ENCODE measurements around the gene APLP1. TPM values are rescaled to one million over a fixed set of nuclear protein-coding genes. Genes with fewer than 3 reads are reported as not detected.
A peak's percentile ranks its signal among the peaks of the same experiment; 100 is the strongest.

Gene APLP1
- total and polyA plus RNA-seq, 5 experiments from 2014 or later = not detected

DNA sequence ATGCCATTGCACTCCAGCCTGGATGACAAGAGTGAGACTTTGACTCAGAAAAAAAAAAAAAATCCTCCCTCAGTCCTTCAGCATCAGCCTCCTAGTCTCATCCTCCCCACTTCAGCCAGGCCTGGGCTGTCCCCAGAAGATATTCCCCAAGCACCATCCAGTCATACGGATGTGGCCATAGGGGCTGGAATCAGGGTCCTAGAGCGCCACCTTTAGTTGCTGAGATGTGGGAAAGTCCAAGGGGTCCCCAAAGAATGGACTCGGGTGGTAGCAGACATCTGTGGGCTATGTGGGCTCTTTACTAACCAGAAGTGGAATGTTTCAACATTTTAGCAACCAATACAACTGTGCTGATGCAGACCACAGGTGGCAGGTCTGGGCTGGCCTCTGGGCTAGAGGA lies 42.8 kb downstream of the APLP1 start:
- H3K9me3 Mint-ChIP-seq = no peaks in the 10 kb centered on the region
- DNase-seq (no peak), ATAC-seq (no peak)
- H3K27ac Mint-ChIP-seq = peak overlapping the region in 3 of 10 donors; percentile 12 to 28 (median 15)
- no peak overlapping the region for H3K4me3 Mint-ChIP-seq
- H3K4me1 Mint-ChIP-seq = peaks cover 9 to 52% (median 33%) of the 10 kb centered on the region in 4 donors
- H3K27me3 Mint-ChIP-seq = no peaks in the 10 kb centered on the region
- POLR2A ChIA-PET = interaction anchor here (0.9 kb wide), 1 partner anchor 15 kb away, joined by 3 read pairs; no protein-coding TSS in a partner anchor
- no peaks in the 10 kb centered on the region for H3K36me3 Mint-ChIP-seq

- POLR2A ChIA-PET = interaction anchor here (0.8 to 0.9 kb wide), 2 partner anchors 11 to 15 kb away, joined by 3 read pairs; no protein-coding TSS in a partner anchor
- Mint-ChIP-seq H3K9me3 (no peaks in the 10 kb centered on the region), H3K4me3 (peak overlapping the region in 1 of 10 donors; percentile 14), H3K27me3 (no peaks in the 10 kb centered on the region), H3K27ac (peak overlapping the region in 2 of 10 donors; percentile 5 to 28), H3K4me1 (peaks cover 9 to 47% (median 32%) of the 10 kb centered on the region in 4 donors), H3K36me3 (no peaks in the 10 kb centered on the region)
- no peak for ATAC-seq
- no peak for DNase-seq
These were observed 43.4 kb downstream of the APLP1 start for GRCh38 chr19:35911790-35912189.

- Mint-ChIP-seq H3K36me3 (no peaks in the 10 kb centered on the region), H3K27ac (no peak overlapping the region), H3K27me3 (no peaks in the 10 kb centered on the region), H3K4me1 (peaks cover 9 to 36% (median 21%) of the 10 kb centered on the region in 4 donors), H3K9me3 (no peaks in the 10 kb centered on the region), H3K4me3 (no peak overlapping the region)
- ATAC-seq (no peak), DNase-seq (no peak)
- POLR2A ChIA-PET = no interaction called here
These were observed 45.2 kb downstream of the APLP1 start for GRCh38 chr19:35913589-35913988.

GRCh38 chr19:35915443-35915842 lies 47.1 kb downstream of the APLP1 start:
- Mint-ChIP-seq H3K27me3 (no peaks in the 10 kb centered on the region), H3K4me1 (peaks cover 4 to 20% (median 8%) of the 10 kb centered on the region in 4 donors), H3K27ac (no peak overlapping the region), H3K36me3 (no peaks in the 10 kb centered on the region), H3K9me3 (no peaks in the 10 kb centered on the region), H3K4me3 (no peak overlapping the region)
- POLR2A ChIA-PET = no interaction called here
- no peak for ATAC-seq
- no peak for DNase-seq

DNA sequence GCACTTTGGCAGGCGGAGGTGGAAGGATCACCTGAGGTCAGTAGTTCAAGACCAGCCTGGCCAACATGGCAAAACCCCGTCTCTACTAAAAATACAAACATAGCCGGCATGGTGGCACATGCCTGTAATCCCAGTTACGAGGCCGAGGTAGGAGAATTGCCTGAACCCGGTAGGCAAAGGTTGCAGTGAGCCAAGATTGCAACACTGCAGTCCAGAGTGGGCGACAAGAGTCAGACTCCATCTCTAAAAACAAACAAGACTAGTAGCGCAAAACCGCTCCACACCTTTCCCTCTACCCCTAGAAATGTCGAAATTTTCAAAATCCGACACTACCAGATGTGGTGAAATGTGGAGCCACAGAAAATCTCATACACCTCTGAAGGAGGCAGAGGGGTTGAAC lies 50.9 kb downstream of the APLP1 start:
- ATAC-seq = no peak

DNA sequence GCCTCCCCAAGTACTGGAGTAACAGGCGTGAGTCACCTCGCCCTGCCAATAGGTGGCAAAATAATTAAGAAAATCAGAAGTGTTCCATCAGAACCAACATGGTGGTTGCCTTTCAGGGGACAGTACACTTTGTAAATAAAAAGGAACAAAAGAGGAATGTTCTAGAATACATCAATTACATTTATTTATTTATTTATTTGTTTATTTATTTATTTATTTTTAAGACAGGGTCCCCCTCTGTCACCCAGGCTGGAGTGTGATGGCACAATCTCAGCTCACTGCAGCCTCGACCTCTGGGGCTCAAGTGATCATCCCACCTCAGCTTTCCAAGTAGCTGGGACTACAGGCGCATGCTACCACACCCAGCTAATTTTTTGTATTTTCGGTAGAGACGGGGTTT lies 52.6 kb downstream of the APLP1 start:
- peaks cover 0 to 4% (median 1%) of the 10 kb centered on the region in 4 donors for H3K4me1 Mint-ChIP-seq
- POLR2A ChIA-PET = no interaction called here
- H3K9me3 Mint-ChIP-seq = peaks cover 0 to 8% (median 0%) of the 10 kb centered on the region in 9 donors
- no peak overlapping the region for H3K4me3 Mint-ChIP-seq
- no peak for DNase-seq
- H3K27me3 Mint-ChIP-seq = no peaks in the 10 kb centered on the region
- H3K36me3 Mint-ChIP-seq = peaks cover 0 to 8% (median 0%) of the 10 kb centered on the region in 3 donors
- H3K27ac Mint-ChIP-seq = no peak overlapping the region
- ATAC-seq = no peak

More for the DNA sequence above, 50.9 kb downstream of the APLP1 start:
- H3K27me3 Mint-ChIP-seq = no peaks in the 10 kb centered on the region
- H3K27ac Mint-ChIP-seq = peak overlapping the region in 1 of 10 donors; percentile 43
- no peaks in the 10 kb centered on the region for H3K9me3 Mint-ChIP-seq
- no peaks in the 10 kb centered on the region for H3K36me3 Mint-ChIP-seq
- POLR2A ChIA-PET = no interaction called here
- peaks cover 0 to 2% (median under 1%) of the 10 kb centered on the region in 4 donors for H3K4me1 Mint-ChIP-seq
- no peak for DNase-seq
- H3K4me3 Mint-ChIP-seq = no peak overlapping the region

DNA sequence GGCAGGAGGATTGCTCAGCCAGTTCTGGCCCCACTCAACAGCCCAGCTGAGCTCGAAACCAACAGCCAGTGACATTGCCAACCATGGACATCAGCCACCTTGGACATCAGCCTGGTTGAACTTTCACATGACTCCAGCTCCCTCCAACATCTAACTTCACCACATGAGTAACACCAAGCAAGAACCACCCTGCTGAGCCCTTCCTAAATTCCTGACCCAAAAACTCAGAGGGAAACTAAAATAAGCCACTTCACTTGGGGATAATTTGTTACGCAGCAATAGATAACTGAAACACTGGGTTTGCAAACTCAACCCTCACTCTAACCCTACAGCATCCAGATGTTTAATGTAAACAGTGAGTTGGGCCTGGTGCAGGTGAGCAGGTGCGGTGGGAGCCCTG lies 57.1 kb downstream of the APLP1 start:
- Mint-ChIP-seq H3K27me3 (no peaks in the 10 kb centered on the region), H3K9me3 (peaks cover 0 to 13% (median 2%) of the 10 kb centered on the region in 9 donors), H3K27ac (peak overlapping the region in 1 of 10 donors; percentile 21), H3K4me3 (no peak overlapping the region), H3K36me3 (peaks cover 0 to 12% (median 0%) of the 10 kb centered on the region in 3 donors), H3K4me1 (peaks cover 15 to 35% (median 23%) of the 10 kb centered on the region in 4 donors)
- POLR2A ChIA-PET = interaction anchor here (1.2 to 1.7 kb wide), 3 partner anchors 14 to 25 kb away, joined by 3 to 5 read pairs (median 5); partner anchors contain the start of gene NFKBID
- ATAC-seq = no peak
- DNase-seq = no peak

GRCh38 chr19:35928507-35928906 lies 60.1 kb downstream of the APLP1 start:
- Mint-ChIP-seq H3K4me3 (peak overlapping the region in 5 of 10 donors; percentile 6 to 65 (median 57)), H3K9me3 (peaks cover 0 to 13% (median 2%) of the 10 kb centered on the region in 9 donors), H3K27ac (peak overlapping the region in 7 of 10 donors; percentile 33 to 85 (median 74)), H3K36me3 (peaks cover 0 to 12% (median 0%) of the 10 kb centered on the region in 3 donors), H3K27me3 (no peaks in the 10 kb centered on the region), H3K4me1 (peaks cover 19 to 48% (median 38%) of the 10 kb centered on the region in 4 donors)
- POLR2A ChIA-PET = interaction anchor here (0.6 to 3.7 kb wide), 5 partner anchors 24 to 209 kb away, joined by 3 to 57 read pairs (median 4); partner anchors contain the start of gene NFKBID
- DNase-seq (no peak), ATAC-seq (no peak)

Other genes starting within 250 kb of the APLP1 start
- 10 to 100 TPM; 55.5 to 56.2 TPM for gene RBM42, start 239.5 kb upstream of the APLP1 start, total RNA-seq
- gene RBM42, start 239.5 kb upstream of the APLP1 start, polyA plus RNA-seq = 10 to 100 TPM; 54.1 to 59.7 (median 58.0) TPM
- 1 to 10 TPM in 1 of 2 experiments, under 1 TPM in 1; 0.55 to 1.0 TPM for gene ETV2, start 226.8 kb upstream of the APLP1 start, total RNA-seq
- under 1 TPM in 2 of 3 donors, not detected in 1; 0.27 to 0.47 TPM for gene ETV2, start 226.8 kb upstream of the APLP1 start, polyA plus RNA-seq
- gene COX6B1, start 220.3 kb upstream of the APLP1 start, total RNA-seq = 100 to 1,000 TPM; 197 to 212 TPM
- 100 to 1,000 TPM; 824 to 920 (median 852) TPM for gene COX6B1, start 220.3 kb upstream of the APLP1 start, polyA plus RNA-seq
- gene UPK1A, start 202.1 kb upstream of the APLP1 start, total RNA-seq = not detected
- not detected for gene UPK1A, start 202.1 kb upstream of the APLP1 start, polyA plus RNA-seq
- under 1 TPM; 0.21 to 0.36 TPM for gene ZBTB32, start 164.0 kb upstream of the APLP1 start, total RNA-seq
- under 1 TPM; 0.15 to 0.68 (median 0.43) TPM for gene ZBTB32, start 164.0 kb upstream of the APLP1 start, polyA plus RNA-seq
- 10 to 100 TPM; 73.9 to 79.2 TPM for gene KMT2B, start 150.6 kb upstream of the APLP1 start, total RNA-seq
- gene KMT2B, start 150.6 kb upstream of the APLP1 start, polyA plus RNA-seq = 1 to 10 TPM in 1 of 3 donors, under 1 TPM in 2; 0.60 to 2.8 (median 0.83) TPM
- 10 to 100 TPM; 79.8 to 82.5 TPM for gene IGFLR1, start 126.1 kb upstream of the APLP1 start, total RNA-seq
- gene IGFLR1, start 126.1 kb upstream of the APLP1 start, polyA plus RNA-seq = 10 to 100 TPM; 70.2 to 92.7 (median 92.6) TPM
- gene U2AF1L4, start 123.2 kb upstream of the APLP1 start, total RNA-seq = 10 to 100 TPM; 52.7 to 53.1 TPM
- 10 to 100 TPM; 43.1 to 93.1 (median 76.6) TPM for gene U2AF1L4, start 123.2 kb upstream of the APLP1 start, polyA plus RNA-seq
- 10 to 100 TPM; 23.0 to 26.2 TPM for gene PSENEN, start 122.9 kb upstream of the APLP1 start, total RNA-seq
- 10 to 100 TPM; 68.7 to 76.5 (median 71.2) TPM for gene PSENEN, start 122.9 kb upstream of the APLP1 start, polyA plus RNA-seq
- 10 to 100 TPM; 14.0 to 16.6 TPM for gene LIN37, start 120.0 kb upstream of the APLP1 start, total RNA-seq
- 10 to 100 TPM in 1 of 3 donors, 1 to 10 TPM in 2; 5.4 to 15.5 (median 8.1) TPM for gene LIN37, start 120.0 kb upstream of the APLP1 start, polyA plus RNA-seq
- gene HSPB6, start 111.5 kb upstream of the APLP1 start, total RNA-seq = not detected
- not detected for gene HSPB6, start 111.5 kb upstream of the APLP1 start, polyA plus RNA-seq
- gene PROSER3, start 110.4 kb upstream of the APLP1 start, total RNA-seq = 10 to 100 TPM; 42.0 to 43.5 TPM
- 1 to 10 TPM; 3.4 to 7.4 (median 5.8) TPM for gene PROSER3, start 110.4 kb upstream of the APLP1 start, polyA plus RNA-seq
- 10 to 100 TPM in 1 of 2 experiments, 1 to 10 TPM in 1; 8.7 to 11.1 TPM for gene ARHGAP33, start 93.0 kb upstream of the APLP1 start, total RNA-seq
- under 1 TPM in 1 of 3 donors, not detected in 2; 0.13 TPM for gene ARHGAP33, start 93.0 kb upstream of the APLP1 start, polyA plus RNA-seq
- gene PRODH2, start 55.7 kb upstream of the APLP1 start, total RNA-seq = not detected
- not detected for gene PRODH2, start 55.7 kb upstream of the APLP1 start, polyA plus RNA-seq
- under 1 TPM in 1 of 2 experiments, not detected in 1; 0.27 TPM for gene NPHS1, start 16.1 kb upstream of the APLP1 start, total RNA-seq
- under 1 TPM in 1 of 3 donors, not detected in 2; 0.50 TPM for gene NPHS1, start 16.1 kb upstream of the APLP1 start, polyA plus RNA-seq
- under 1 TPM; 0.96 to 0.99 TPM for gene KIRREL2, start 11.7 kb upstream of the APLP1 start, total RNA-seq
- under 1 TPM; 0.16 to 0.77 (median 0.35) TPM for gene KIRREL2, start 11.7 kb upstream of the APLP1 start, polyA plus RNA-seq
- gene NFKBID, start 32.0 kb downstream of the APLP1 start, total RNA-seq = 10 to 100 TPM; 42.7 to 48.7 TPM
- 1 to 10 TPM; 1.2 to 2.8 (median 2.5) TPM for gene NFKBID, start 32.0 kb downstream of the APLP1 start, polyA plus RNA-seq
- 10 to 100 TPM; 85.7 to 87.7 TPM for gene HCST, start 34.0 kb downstream of the APLP1 start, total RNA-seq
- gene HCST, start 34.0 kb downstream of the APLP1 start, polyA plus RNA-seq = 1,000 to 10,000 TPM; 1,254 to 1,751 (median 1,469) TPM
- gene TYROBP, start 39.7 kb downstream of the APLP1 start, total RNA-seq = 1 to 10 TPM; 3.1 to 5.8 TPM
- gene TYROBP, start 39.7 kb downstream of the APLP1 start, polyA plus RNA-seq = 10 to 100 TPM in 1 of 3 donors, 1 to 10 TPM in 2; 4.4 to 72.6 (median 5.6) TPM
- gene LRFN3, start 67.8 kb downstream of the APLP1 start, total RNA-seq = 10 to 100 TPM; 11.2 to 11.4 TPM
- 1 to 10 TPM in 2 of 3 donors, under 1 TPM in 1; 0.62 to 1.4 (median 1.1) TPM for gene LRFN3, start 67.8 kb downstream of the APLP1 start, polyA plus RNA-seq
- gene SDHAF1, start 126.6 kb downstream of the APLP1 start, total RNA-seq = 10 to 100 TPM; 19.4 to 24.2 TPM
- gene SDHAF1, start 126.6 kb downstream of the APLP1 start, polyA plus RNA-seq = 10 to 100 TPM; 31.9 to 50.9 (median 34.9) TPM
- 1 to 10 TPM; 3.5 to 4.7 TPM for gene SYNE4, start 140.2 kb downstream of the APLP1 start, total RNA-seq
- under 1 TPM in 1 of 3 donors, not detected in 2; 0.19 TPM for gene SYNE4, start 140.2 kb downstream of the APLP1 start, polyA plus RNA-seq
- gene ALKBH6, start 145.6 kb downstream of the APLP1 start, total RNA-seq = 10 to 100 TPM; 58.1 to 65.5 TPM
- 10 to 100 TPM; 18.7 to 25.6 (median 21.9) TPM for gene ALKBH6, start 145.6 kb downstream of the APLP1 start, polyA plus RNA-seq
- 1 to 10 TPM; 1.3 to 1.7 TPM for gene CLIP3, start 164.3 kb downstream of the APLP1 start, total RNA-seq
- gene CLIP3, start 164.3 kb downstream of the APLP1 start, polyA plus RNA-seq = 1 to 10 TPM in 2 of 3 donors, not detected in 1; 1.4 to 2.6 TPM
- 1 to 10 TPM; 3.6 to 4.6 TPM for gene THAP8, start 185.7 kb downstream of the APLP1 start, total RNA-seq
- gene THAP8, start 185.7 kb downstream of the APLP1 start, polyA plus RNA-seq = 1 to 10 TPM; 2.4 to 7.2 (median 5.3) TPM
- gene WDR62, start 186.3 kb downstream of the APLP1 start, total RNA-seq = 1 to 10 TPM; 2.0 to 2.5 TPM
- under 1 TPM in 2 of 3 donors, not detected in 1; 0.13 to 0.23 TPM for gene WDR62, start 186.3 kb downstream of the APLP1 start, polyA plus RNA-seq
- gene OVOL3, start 242.6 kb downstream of the APLP1 start, total RNA-seq = not detected
- gene OVOL3, start 242.6 kb downstream of the APLP1 start, polyA plus RNA-seq = not detected
- 10 to 100 TPM; 37.2 to 48.8 TPM for gene POLR2I, start 246.3 kb downstream of the APLP1 start, total RNA-seq
- 100 to 1,000 TPM; 124 to 168 (median 149) TPM for gene POLR2I, start 246.3 kb downstream of the APLP1 start, polyA plus RNA-seq
- 100 to 1,000 TPM; 111 to 120 TPM for gene TBCB, start 246.9 kb downstream of the APLP1 start, total RNA-seq
- gene TBCB, start 246.9 kb downstream of the APLP1 start, polyA plus RNA-seq = 100 to 1,000 TPM; 169 to 208 (median 179) TPM